ENCODE results near the gene CDC14A.
"Not testable (repeated sequence)": the region's sequence is repeated elsewhere in the genome, so short reads cannot be mapped to it uniquely, and the experiment has no call there.

The CDC14A gene

GRCh38 chr1:100335436-100335835 lies 16.9 kb upstream of the CDC14A start:
- no peak for DNase-seq (ENCODE audit: low read depth)

- not testable (repeated sequence) for DNase-seq (ENCODE audit: low read depth)
Observed at GRCh38 chr1:100337878-100338277, 14.4 kb upstream of the CDC14A start.

- DNase-seq (ENCODE audit: low read depth) = not testable (repeated sequence)
Observed at GRCh38 chr1:100339735-100340134, 12.6 kb upstream of the CDC14A start.

GRCh38 chr1:100340494-100340893 lies 11.8 kb upstream of the CDC14A start:
- DNase-seq (ENCODE audit: low read depth) = no peak

GRCh38 chr1:100342348-100342747 lies 10.0 kb upstream of the CDC14A start:
- DNase-seq (ENCODE audit: low read depth) = no peak

GRCh38 chr1:100343897-100344296 lies 8.4 kb upstream of the CDC14A start:
- DNase-seq (ENCODE audit: low read depth) = no peak

GRCh38 chr1:100344774-100345173 lies 7.5 kb upstream of the CDC14A start:
- DNase-seq (ENCODE audit: low read depth) = no peak

GRCh38 chr1:100346387-100346786 lies 5.9 kb upstream of the CDC14A start:
- no peak for DNase-seq (ENCODE audit: low read depth)

GRCh38 chr1:100347009-100347966 lies 5.0 kb upstream of the CDC14A start:
- DNase-seq (ENCODE audit: low read depth) = no peak

- no peak for DNase-seq (ENCODE audit: low read depth)
Observed at GRCh38 chr1:100348549-100349144, 3.7 kb upstream of the CDC14A start.

GRCh38 chr1:100349246-100349645 lies 3.1 kb upstream of the CDC14A start:
- no peak for DNase-seq (ENCODE audit: low read depth)

GRCh38 chr1:100350787-100351094 lies 1.6 kb upstream of the CDC14A start:
- DNase-seq (ENCODE audit: low read depth) = no peak

- peak; percentile 78 for DNase-seq (ENCODE audit: low read depth)
Observed at GRCh38 chr1:100351095-100351887, 1.0 kb upstream of the CDC14A start.

GRCh38 chr1:100353071-100353801 lies 930 bp downstream of the CDC14A start:
- DNase-seq (ENCODE audit: low read depth) = no peak

GRCh38 chr1:100353988-100354387 lies 1.7 kb downstream of the CDC14A start:
- DNase-seq (ENCODE audit: low read depth) = no peak

GRCh38 chr1:100354971-100355394 lies 2.7 kb downstream of the CDC14A start:
- no peak for DNase-seq (ENCODE audit: low read depth)

GRCh38 chr1:100358210-100358609 lies 5.9 kb downstream of the CDC14A start:
- no peak for DNase-seq (ENCODE audit: low read depth)

GRCh38 chr1:100359139-100359538 lies 6.8 kb downstream of the CDC14A start:
- DNase-seq (ENCODE audit: low read depth) = no peak

GRCh38 chr1:100360790-100361510 lies 8.6 kb downstream of the CDC14A start:
- no peak for DNase-seq (ENCODE audit: low read depth)

- DNase-seq (ENCODE audit: low read depth) = no peak
Observed at GRCh38 chr1:100361511-100362089, 9.3 kb downstream of the CDC14A start.
